T-helper 2 cell treated with Interferon-gamma antibody and Interleukin-4, amounts not matched to agents 100 ng/mL and 5 ng/mL, for 36 hours (primary cell): Measurements from ENCODE around the gene MYO1D. TPM values are rescaled to one million over a fixed set of nuclear protein-coding genes. Genes with fewer than 3 reads are reported as not detected.
"Not testable (repeated sequence)": the region's sequence is repeated elsewhere in the genome, so short reads cannot be mapped to it uniquely, and the experiment has no call there.

Source experiments
- intact Hi-C: fragments of 100-400 bp; cut with micrococcal nuclease; formaldehyde crosslinking; loops from one replicate; pipeline ENCODE4 v1.15.1; 2023
- total RNA-seq: library from RNA; stranded (reverse); gene quantifications from 2 replicates; pipeline ENCODE4 v1.2.3, GENCODE V29; 2022

Gene MYO1D
- total RNA-seq, 1 donor from 2014 or later, result 9.3 TPM

- intact Hi-C loops, result no loop called here
Observed at GRCh38 chr17:32896647-32897258, 19.8 kb upstream of the MYO1D start.

DNA sequence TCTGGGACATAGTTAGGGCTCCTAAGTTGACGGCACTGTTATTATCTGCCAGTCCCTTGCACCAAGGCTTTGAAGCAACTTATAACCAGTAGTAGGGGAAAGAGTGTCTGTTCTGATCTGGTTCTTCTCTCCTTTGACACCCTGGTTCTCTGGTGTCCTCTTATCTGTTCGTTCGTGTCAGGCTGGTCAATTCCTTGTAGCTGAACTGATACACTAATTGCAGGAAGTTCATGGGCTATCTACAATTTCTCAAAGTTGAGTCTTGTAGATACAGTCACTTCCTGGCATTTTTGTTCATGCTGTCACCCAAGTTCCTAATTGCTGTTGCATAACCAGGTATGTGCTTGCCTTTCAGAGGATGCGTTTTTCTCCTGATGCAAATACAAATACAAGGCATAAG is 17.3 kb upstream of the MYO1D start:
- intact Hi-C loops, result no loop called here

DNA sequence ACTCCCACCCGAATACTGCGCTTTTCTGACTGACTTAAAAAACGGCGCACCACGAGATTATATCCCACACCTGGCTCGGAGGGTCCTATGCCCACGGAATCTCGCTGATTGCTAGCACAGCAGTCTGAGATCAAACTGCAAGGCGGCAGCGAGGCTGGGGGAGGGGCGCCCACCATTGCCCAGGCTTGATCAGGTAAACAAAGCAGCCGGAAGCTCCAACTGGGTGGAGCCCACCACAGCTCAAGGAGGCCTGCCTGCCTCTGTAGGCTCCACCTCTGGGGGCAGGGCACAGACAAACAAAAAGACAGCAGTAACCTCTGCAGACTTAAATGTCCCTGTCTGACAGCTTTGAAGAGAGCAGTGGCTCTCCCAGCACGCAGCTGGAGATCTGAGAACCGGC is 10.5 kb upstream of the MYO1D start:
- intact Hi-C loops, result not testable (repeated sequence)

GRCh38 chr17:32886951-32887350 is 10.0 kb upstream of the MYO1D start:
- intact Hi-C loops, result not testable (repeated sequence)

DNA sequence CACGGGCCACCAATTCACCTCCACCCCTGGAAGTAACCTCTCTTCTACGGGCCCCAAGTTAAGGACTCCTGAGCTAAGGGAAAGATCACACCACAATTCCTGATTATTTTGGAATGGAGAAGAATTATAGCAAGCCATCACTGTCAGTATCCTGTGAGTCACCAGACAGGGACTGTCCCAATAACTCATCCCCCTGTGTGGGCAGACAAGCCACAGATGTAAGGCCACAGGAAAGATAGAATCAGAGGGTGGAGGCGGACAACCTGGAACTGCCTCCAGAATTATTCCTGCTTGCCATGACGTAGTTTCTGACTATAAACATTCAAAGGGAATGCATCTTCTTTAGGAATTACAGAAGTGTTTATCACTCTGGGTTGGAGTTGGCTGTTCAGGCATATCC is 5.8 kb upstream of the MYO1D start:
- intact Hi-C loops, result no loop called here

DNA sequence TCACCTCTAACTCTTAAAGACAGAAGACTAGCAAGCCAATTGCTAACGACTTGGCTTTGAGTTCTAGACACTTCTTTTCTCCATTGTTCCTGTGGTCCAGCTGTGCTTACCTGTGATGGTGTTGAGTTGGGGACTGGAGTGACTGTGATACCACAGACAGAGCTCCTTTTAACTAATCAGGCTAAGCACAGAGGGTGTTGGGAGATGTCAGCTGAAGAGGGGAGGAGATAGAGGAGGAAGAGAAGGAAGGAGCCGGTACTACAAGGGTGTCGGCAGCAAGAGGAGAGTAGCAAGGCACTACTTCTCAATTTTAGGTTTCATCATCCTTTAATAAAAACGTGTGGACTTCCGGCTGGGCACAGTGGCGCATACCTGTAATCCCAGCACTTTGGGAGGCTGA is 5.1 kb upstream of the MYO1D start:
- intact Hi-C loops, result no loop called here

GRCh38 chr17:32880671-32881453 is 3.9 kb upstream of the MYO1D start:
- intact Hi-C loops, result no loop called here

- intact Hi-C loops, result loop anchor here (5.0 to 10.0 kb wide), 2 partner anchors 54 to 392 kb away; partner anchors contain the start of gene CDK5R1
Observed at GRCh38 chr17:32879134-32879533, 2.2 kb upstream of the MYO1D start.

DNA sequence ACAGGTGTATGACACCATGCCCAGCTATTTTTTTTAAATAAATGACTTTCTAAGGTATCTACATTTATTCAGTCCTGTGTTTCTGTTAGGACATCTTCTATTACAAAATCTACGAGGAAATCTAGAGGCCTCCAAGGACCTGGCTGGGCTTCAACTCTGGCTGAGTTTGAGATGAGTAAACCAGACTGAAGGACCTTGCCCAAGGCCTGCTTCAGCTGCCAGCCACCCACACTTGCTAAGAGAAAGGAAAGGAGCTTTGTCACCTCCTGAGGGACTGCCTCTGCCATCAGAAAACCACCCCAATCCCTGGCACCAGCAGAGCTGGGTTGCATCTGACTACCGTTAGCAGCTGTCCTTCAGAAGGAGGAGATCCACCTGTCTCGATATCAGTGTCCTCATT is 1.3 kb upstream of the MYO1D start:
- intact Hi-C loops, result loop anchor here (5.0 to 10.0 kb wide), 2 partner anchors 53 to 391 kb away; partner anchors contain the start of gene CDK5R1

GRCh38 chr17:32877164-32877764 is 340 bp upstream of the MYO1D start:
- intact Hi-C loops, result loop anchor here (1.0 to 10.0 kb wide), 5 partner anchors 34 to 433 kb away; partner anchors contain the start of genes CDK5R1 and PSMD11

GRCh38 chr17:32875923-32876416 is 954 bp downstream of the MYO1D start:
- intact Hi-C loops, result loop anchor here (2.0 to 10.0 kb wide), 3 partner anchors 35 to 389 kb away; partner anchors contain the start of gene CDK5R1

DNA sequence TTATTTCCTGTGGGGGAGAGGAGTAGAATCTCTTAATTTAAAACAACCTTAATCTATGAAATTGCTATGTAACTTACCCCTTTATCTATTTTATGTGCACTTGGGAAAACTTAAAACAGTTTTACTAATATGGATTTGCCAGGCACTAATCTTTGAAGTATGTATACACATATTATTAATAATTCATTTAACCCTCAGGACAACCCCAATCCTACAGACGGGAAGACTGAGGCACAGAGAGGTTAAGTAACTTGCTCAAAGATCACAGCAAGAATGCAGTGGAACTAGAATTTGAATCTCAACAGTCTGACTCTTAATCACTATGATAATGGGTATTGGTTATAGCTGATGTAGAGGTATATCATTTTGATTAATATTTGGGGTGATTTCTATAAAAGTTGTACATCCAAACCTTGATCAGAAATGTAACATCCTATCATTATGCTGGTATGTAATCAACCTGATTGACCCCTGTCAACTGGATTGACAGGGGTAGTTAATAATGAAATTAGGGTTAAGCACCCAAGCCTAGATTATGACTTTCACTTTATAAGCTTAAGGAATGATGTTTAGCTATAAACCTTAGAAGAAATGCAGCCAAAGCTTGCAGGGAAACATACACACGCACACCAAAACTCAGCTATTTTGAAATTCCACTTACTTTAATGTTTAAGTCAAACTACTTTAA is 1.6 kb downstream of the MYO1D start:
- intact Hi-C loops, result loop anchor here (5.0 to 10.0 kb wide), 2 partner anchors 51 to 388 kb away; partner anchors contain the start of gene CDK5R1

DNA sequence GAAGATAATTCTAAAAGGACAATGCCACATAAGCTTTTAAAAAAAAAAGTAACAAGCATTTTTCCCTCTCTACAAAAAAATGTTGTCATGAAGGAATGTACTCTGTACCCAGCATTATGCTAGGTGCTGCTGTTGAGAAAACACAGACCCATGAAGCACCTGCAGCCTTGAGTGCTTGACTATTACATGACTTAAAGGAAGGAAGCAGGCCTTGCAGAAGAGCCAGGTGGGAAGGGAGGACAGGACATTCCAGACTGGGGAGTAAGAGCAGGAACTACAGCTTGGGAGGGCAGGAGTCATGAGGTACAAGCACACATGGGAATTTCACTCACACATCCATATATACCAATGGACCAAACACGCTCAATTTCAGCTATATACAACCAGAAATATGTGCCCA is 3.8 kb downstream of the MYO1D start:
- intact Hi-C loops, result loop anchor here (10.0 kb wide), 1 partner anchor 48 kb away; no protein-coding TSS in a partner anchor

DNA sequence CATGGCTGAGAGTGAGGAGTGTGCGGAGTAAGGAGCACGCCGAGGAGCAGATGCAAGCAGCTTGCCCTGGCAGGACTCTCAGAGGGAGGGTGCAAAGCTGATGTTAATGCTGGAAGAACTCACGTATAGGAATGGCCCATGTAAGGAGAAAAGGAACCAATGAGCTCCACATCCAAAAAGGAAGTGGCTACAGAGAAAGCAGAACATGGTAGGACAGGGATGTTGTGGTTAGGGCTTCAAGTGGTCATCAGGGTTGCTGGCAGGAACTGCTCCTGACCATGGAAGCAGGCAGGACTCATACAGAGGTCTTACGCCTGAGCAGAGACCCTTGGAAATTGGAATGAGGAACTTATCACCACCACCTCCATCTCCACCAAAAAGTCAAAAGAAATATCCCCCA is 5.2 kb downstream of the MYO1D start:
- intact Hi-C loops, result loop anchor here (10.0 kb wide), 1 partner anchor 47 kb away; no protein-coding TSS in a partner anchor

GRCh38 chr17:32870969-32871368 is 6.0 kb downstream of the MYO1D start:
- intact Hi-C loops, result loop anchor here (10.0 kb wide), 1 partner anchor 46 kb away; no protein-coding TSS in a partner anchor

DNA sequence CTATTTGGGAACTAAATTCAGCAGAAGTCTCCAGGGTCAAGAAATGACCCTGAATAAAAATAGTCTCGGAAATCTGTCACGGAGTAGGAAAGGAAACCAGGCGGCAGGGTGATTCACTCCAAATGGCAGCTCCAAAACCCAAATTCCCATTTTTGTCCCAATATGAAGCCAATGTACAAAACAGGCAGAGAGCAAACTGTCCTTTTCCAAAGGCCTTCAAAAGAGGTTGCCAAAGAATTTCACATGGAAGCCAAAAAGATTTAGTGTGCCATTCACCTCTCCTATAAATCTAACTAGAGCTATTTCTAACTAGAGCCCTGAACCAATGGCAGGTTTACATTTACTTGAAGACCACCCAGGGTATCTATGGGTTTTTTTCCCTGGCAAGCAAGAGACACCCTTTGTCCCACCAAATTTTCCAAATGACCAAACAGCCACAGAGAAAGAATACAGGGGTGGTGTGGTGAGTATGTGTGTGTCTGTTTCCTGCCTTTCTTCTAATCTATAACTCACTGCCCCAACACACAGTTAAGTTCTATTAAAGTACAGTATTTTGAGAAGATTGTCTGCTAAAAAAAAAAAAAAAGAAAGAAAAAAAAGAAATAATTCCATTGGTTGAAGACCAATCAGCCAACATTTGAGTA is 6.8 kb downstream of the MYO1D start:
- intact Hi-C loops, result loop anchor here (10.0 kb wide), 1 partner anchor 45 kb away; no protein-coding TSS in a partner anchor

GRCh38 chr17:32869345-32870026 is 7.4 kb downstream of the MYO1D start:
- intact Hi-C loops, result loop anchor here (10.0 kb wide), 1 partner anchor 45 kb away; no protein-coding TSS in a partner anchor

- intact Hi-C loops, result no loop called here
Observed at GRCh38 chr17:32865141-32865540, 11.8 kb downstream of the MYO1D start.

DNA sequence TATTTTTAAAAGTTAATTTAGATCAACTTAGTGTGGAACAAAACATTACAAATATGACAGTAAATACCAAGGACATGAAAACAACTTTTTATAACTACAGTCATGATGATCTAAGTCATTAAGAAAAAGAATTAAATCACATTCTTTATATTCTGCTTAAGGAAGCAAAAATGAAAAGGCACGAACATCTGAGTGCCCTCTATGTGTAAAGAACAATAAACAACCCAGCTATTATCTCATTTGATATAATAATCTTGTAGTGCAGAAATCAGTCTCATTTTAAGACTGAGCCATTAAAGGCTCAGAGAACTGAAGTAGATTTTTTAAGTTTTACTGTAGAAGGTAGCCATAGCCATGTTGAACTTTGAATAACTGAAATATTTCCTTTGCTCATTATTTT is 13.4 kb downstream of the MYO1D start:
- intact Hi-C loops, result no loop called here

DNA sequence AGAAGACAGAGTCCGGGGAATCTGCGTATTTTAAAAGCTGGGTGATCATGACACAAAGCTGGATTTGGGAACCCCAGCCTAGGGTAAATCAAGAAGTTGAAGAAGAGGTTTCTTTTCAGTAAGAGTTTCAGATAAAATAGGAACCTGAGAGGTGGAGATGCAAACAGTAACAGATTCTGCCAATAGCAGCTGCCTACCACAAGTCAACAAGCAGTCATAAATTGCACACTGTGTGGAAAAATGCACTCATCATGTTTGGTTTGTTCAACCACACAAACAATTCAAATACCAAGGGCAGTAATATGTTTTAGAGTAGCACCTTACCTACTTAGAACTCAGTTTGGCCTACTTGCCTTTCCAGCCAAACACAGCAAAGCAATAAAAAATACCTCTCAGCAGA is 14.0 kb downstream of the MYO1D start:
- intact Hi-C loops, result no loop called here
